WTC11 (cell line): Measurements from ENCODE around the gene JMJD4. TPM values are rescaled to one million over a fixed set of nuclear protein-coding genes. Genes with fewer than 3 reads are reported as not detected.

ENCODE experiments used
- ATAC-seq: fragments of 200-7000 bp; cut with Tn5 transposase; 2 replicates; pipeline ENCODE4 v1.10.0; 2021; ENCODE audit warnings: mild to moderate bottlenecking, moderate library complexity
- CTCF ChIA-PET: fragments of 300-600 bp; sonication (Branson Sonifier 250); formaldehyde crosslinking; loops from one replicate; lab custom pipeline; 2021; ENCODE audit warnings: antibody characterized with exemption; lab: Charles Lee
- POLR2A ChIA-PET: fragments of 350-600 bp; sonication (Branson Sonifier 250); formaldehyde crosslinking; loops from one replicate; lab custom pipeline; 2021; ENCODE audit warnings: antibody characterized with exemption; lab: Charles Lee
- DNase-seq: peaks from one replicate; pipeline ENCODE4 v3.0.0; 2021; ENCODE audit warnings: low spot score
- H3K27ac Mint-ChIP-seq: 2 replicates; pipeline ENCODE4 v1.8.0; 2021; ENCODE audit warnings: mixed read lengths
- H3K27me3 Mint-ChIP-seq: 2 replicates; pipeline ENCODE4 v1.8.0; 2021; ENCODE audit warnings: low read depth, mild to moderate bottlenecking, moderate library complexity, mixed read lengths
- H3K36me3 Mint-ChIP-seq: 2 replicates; pipeline ENCODE4 v1.8.0; 2021; ENCODE audit warnings: mixed read lengths
- H3K4me1 Mint-ChIP-seq: 2 replicates; pipeline ENCODE4 v1.8.0; 2022; ENCODE audit warnings: mixed read lengths
- H3K4me3 Mint-ChIP-seq: 2 replicates; pipeline ENCODE4 v1.8.0; 2021; ENCODE audit warnings: mild to moderate bottlenecking, moderate library complexity, mixed read lengths
- H3K9me3 Mint-ChIP-seq: 2 replicates; pipeline ENCODE4 v1.8.0; 2021; ENCODE audit warnings: mixed read lengths
- ATF6 ChIP-seq: sonication (generic); formaldehyde crosslinking; IDR thresholded peaks from 2 replicates; pipeline ENCODE4 v1.8.1; 2023; ENCODE audit warnings: mild to moderate bottlenecking, missing genetic modification reagents
- E2F1 ChIP-seq: sonication (generic); formaldehyde crosslinking; IDR thresholded peaks from 2 replicates; pipeline ENCODE4 v1.8.0; 2022; ENCODE audit warnings: mild to moderate bottlenecking, missing genetic modification reagents
- E2F4 ChIP-seq: sonication (generic); formaldehyde crosslinking; IDR thresholded peaks from 2 replicates; pipeline ENCODE4 v1.8.1; 2022; ENCODE audit warnings: low read depth, mild to moderate bottlenecking, moderate library complexity, missing genetic modification reagents, borderline replicate concordance
- E2F5 ChIP-seq: sonication (generic); formaldehyde crosslinking; IDR thresholded peaks from 2 replicates; pipeline ENCODE4 v1.8.1; 2022; ENCODE audit warnings: mild to moderate bottlenecking, moderate library complexity, missing genetic modification reagents
- EMX1 ChIP-seq: fragments of 250-450 bp; sonication (Bioruptor Pico); IDR thresholded peaks from 2 replicates; pipeline ENCODE4 v1.8.0; 2021; ENCODE audit warnings: mild to moderate bottlenecking
- ESRRA ChIP-seq: sonication (generic); formaldehyde crosslinking; IDR thresholded peaks from 2 replicates; pipeline ENCODE4 v1.8.1; 2022; ENCODE audit warnings: mild to moderate bottlenecking, missing genetic modification reagents, borderline replicate concordance
- FOXP1 ChIP-seq: sonication (generic); formaldehyde crosslinking; IDR thresholded peaks from 2 replicates; pipeline ENCODE4 v1.8.0; 2022; ENCODE audit warnings: missing genetic modification reagents, mild to moderate bottlenecking, moderate library complexity, borderline replicate concordance
- GABPB1 ChIP-seq: sonication (generic); formaldehyde crosslinking; IDR thresholded peaks from 2 replicates; pipeline ENCODE4 v1.8.1; 2023; ENCODE audit warnings: mild to moderate bottlenecking, missing genetic modification reagents
- HMGA2 ChIP-seq: fragments of 250-450 bp; sonication (Bioruptor Pico); IDR thresholded peaks from 2 replicates; pipeline ENCODE4 v1.4.0; 2021; ENCODE audit warnings: mild to moderate bottlenecking, moderate library complexity
- JAZF1 ChIP-seq: fragments of 250-450 bp; sonication (Bioruptor Pico); IDR thresholded peaks from 2 replicates; pipeline ENCODE4 v1.9.0; 2021; ENCODE audit warnings: moderate library complexity, mild to moderate bottlenecking, inconsistent platforms
- MYBL2 ChIP-seq: sonication (generic); formaldehyde crosslinking; IDR thresholded peaks from 2 replicates; pipeline ENCODE4 v1.8.1; 2023; ENCODE audit warnings: mild to moderate bottlenecking, moderate library complexity, missing genetic modification reagents
- NFE2L1 ChIP-seq: sonication (generic); formaldehyde crosslinking; IDR thresholded peaks from 2 replicates; pipeline ENCODE4 v1.8.1; 2023; ENCODE audit warnings: missing genetic modification reagents
- PREB ChIP-seq: sonication (generic); formaldehyde crosslinking; IDR thresholded peaks from 2 replicates; pipeline ENCODE4 v1.8.1; 2022; ENCODE audit warnings: mild to moderate bottlenecking, missing genetic modification reagents, moderate library complexity, borderline replicate concordance
- RORB ChIP-seq: fragments of 250-450 bp; sonication (Bioruptor Pico); IDR thresholded peaks from 2 replicates; pipeline ENCODE4 v1.9.0; 2021; ENCODE audit warnings: mild to moderate bottlenecking
- STAT6 ChIP-seq: sonication (generic); formaldehyde crosslinking; conservative IDR thresholded peaks from 2 replicates; pipeline ENCODE4 v1.8.1; 2023; ENCODE audit warnings: mild to moderate bottlenecking, low read depth, missing genetic modification reagents, moderate library complexity
- USF2 ChIP-seq: sonication (generic); formaldehyde crosslinking; IDR thresholded peaks from 2 replicates; pipeline ENCODE4 v1.8.1; 2023; ENCODE audit warnings: mild to moderate bottlenecking, missing genetic modification reagents, moderate library complexity
- ZMAT4 ChIP-seq: fragments of 250-450 bp; sonication (Bioruptor Pico); IDR thresholded peaks from 2 replicates; pipeline ENCODE4 v1.9.0; 2021; ENCODE audit warnings: mild to moderate bottlenecking
- ZNF263 ChIP-seq: sonication (generic); formaldehyde crosslinking; IDR thresholded peaks from 2 replicates; pipeline ENCODE4 v1.8.1; 2022; ENCODE audit warnings: low read depth, mild to moderate bottlenecking, moderate library complexity, missing genetic modification reagents
- ZNF532 ChIP-seq: fragments of 250-450 bp; sonication (Bioruptor Pico); IDR thresholded peaks from 2 replicates; pipeline ENCODE4 v1.9.0; 2021; ENCODE audit warnings: mild to moderate bottlenecking, borderline replicate concordance
- ZNF671 ChIP-seq: fragments of 250-450 bp; sonication (Bioruptor Pico); IDR thresholded peaks from 2 replicates; pipeline ENCODE4 v1.8.0; 2021; ENCODE audit warnings: mild to moderate bottlenecking
- total RNA-seq: library from RNA; stranded (reverse); gene quantifications from 3 replicates; pipeline ENCODE4 v1.2.3, GENCODE V29; 2021

JMJD4 gene
- total RNA-seq, 1 experiment from 2014 or later: 13.7 TPM

GRCh38 chr1:227767401-227768124 lies 32.5 kb upstream of the JMJD4 start (continued):
- TF ChIP-seq ZNF263 (CRISPR knock-in tag): no peak
- TF ChIP-seq GABPB1 (CRISPR knock-in tag): no peak
- TF ChIP-seq PREB (CRISPR knock-in tag): no peak
- TF ChIP-seq ZNF532 (CRISPR knock-in tag): no peak
- no peak for TF ChIP-seq E2F1 (CRISPR knock-in tag)
- TF ChIP-seq STAT6 (CRISPR knock-in tag): no peak
- no peak for TF ChIP-seq ZMAT4 (CRISPR knock-in tag)
- TF ChIP-seq ZNF671 (CRISPR knock-in tag): no peak

GRCh38 chr1:227766653-227767277 lies 31.7 kb upstream of the JMJD4 start:
- DNase-seq (no peak), ATAC-seq (no peak)
- H3K4me3 Mint-ChIP-seq: no peak overlapping the region
- H3K4me1 Mint-ChIP-seq: no peaks in the 10 kb centered on the region
- ChIA-PET CTCF (interaction anchor here (1.4 to 2.0 kb wide), 2 partner anchors 8 to 186 kb away, joined by 3 to 10 read pairs; no protein-coding TSS in a partner anchor), POLR2A (no interaction called here)
- no peak overlapping the region for H3K27ac Mint-ChIP-seq
- no peaks in the 10 kb centered on the region for H3K27me3 Mint-ChIP-seq
- H3K9me3 Mint-ChIP-seq: no peaks in the 10 kb centered on the region
- H3K36me3 Mint-ChIP-seq: peaks cover 31% of the 10 kb centered on the region
- TF ChIP-seq FOXP1 (CRISPR knock-in tag) (no peak), NFE2L1 (no peak), EMX1 (CRISPR knock-in tag) (no peak), MYBL2 (CRISPR knock-in tag) (no peak), ATF6 (no peak), RORB (CRISPR knock-in tag) (no peak), ESRRA (CRISPR knock-in tag) (no peak), JAZF1 (CRISPR knock-in tag) (no peak), E2F4 (CRISPR knock-in tag) (no peak), E2F5 (no peak), USF2 (CRISPR knock-in tag) (no peak), HMGA2 (CRISPR knock-in tag) (no peak)
